HepG2 (cell line): ENCODE results near the gene HOXA4. TPM values are rescaled to one million over a fixed set of nuclear protein-coding genes. Genes with fewer than 3 reads are reported as not detected.

Source experiments
- ARNTL ChIP-seq: sonication (generic); formaldehyde crosslinking; IDR thresholded peaks from 2 replicates; pipeline ENCODE4 v1.4.0; 2020; ENCODE audit warnings: mild to moderate bottlenecking, missing genetic modification reagents
- CHCHD3 ChIP-seq: sonication (generic); formaldehyde crosslinking; IDR thresholded peaks from 2 replicates; pipeline ENCODE4 v1.8.0; 2022; ENCODE audit warnings: mild to moderate bottlenecking, missing genetic modification reagents, moderate library complexity
- CHD2 ChIP-seq: IDR thresholded peaks from 2 replicates; pipeline ENCODE4 v1.6.1; 2011; ENCODE audit warnings: low read depth, low read length, improper control_type of control experiment
- ELF3 ChIP-seq: IDR thresholded peaks from 2 replicates; pipeline ENCODE4 v1.6.1; 2016; ENCODE audit warnings: missing genetic modification reagents, missing compliant biosample characterization
- HOXA7 ChIP-seq: sonication (generic); formaldehyde crosslinking; IDR thresholded peaks from 2 replicates; pipeline ENCODE4 v1.8.1; 2022; ENCODE audit warnings: mild to moderate bottlenecking, missing genetic modification reagents, moderate library complexity
- LRRFIP1 ChIP-seq: sonication (generic); formaldehyde crosslinking; conservative IDR thresholded peaks from 2 replicates; pipeline ENCODE4 v1.4.0; 2020; ENCODE audit warnings: missing genetic modification reagents
- MAF1 ChIP-seq: sonication (generic); formaldehyde crosslinking; IDR thresholded peaks from 2 replicates; pipeline ENCODE4 v1.5.0; 2020; ENCODE audit warnings: missing genetic modification reagents, borderline replicate concordance
- MIXL1 ChIP-seq: IDR thresholded peaks from 2 replicates; pipeline ENCODE4 v1.6.1; 2016
- MXD4 ChIP-seq: IDR thresholded peaks from 2 replicates; pipeline ENCODE4 v1.6.1; 2016; ENCODE audit warnings: mild to moderate bottlenecking, missing biosample characterization, missing genetic modification reagents
- NCOA1 ChIP-seq: sonication (generic); formaldehyde crosslinking; IDR thresholded peaks from 2 replicates; pipeline ENCODE4 v1.9.0; 2021; ENCODE audit warnings: missing genetic modification reagents
- NR0B2 ChIP-seq: sonication (generic); formaldehyde crosslinking; IDR thresholded peaks from 2 replicates; pipeline ENCODE4 v1.4.0; 2020; ENCODE audit warnings: mild to moderate bottlenecking, missing genetic modification reagents
- SOX13 ChIP-seq, 3 experiments: fragments of 450-650 bp in 1 of 3; sonication (generic) in 1 of 3; formaldehyde crosslinking in 1 of 3; IDR thresholded peaks in 2 of 3; conservative IDR thresholded peaks in 1 of 3; 2 replicates each; pipeline versions ENCODE4 v1.5.0 to v1.6.1; 2016 to 2020; ENCODE audit warnings: antibody characterized with exemption in 1 of 3, mild to moderate bottlenecking in 1 of 3, missing compliant biosample characterization in 1 of 3, missing genetic modification reagents in 1 of 3, moderate library complexity in 1 of 3
- ZBED4 ChIP-seq: sonication (generic); formaldehyde crosslinking; IDR thresholded peaks from 2 replicates; pipeline ENCODE4 v1.4.0; 2020; ENCODE audit warnings: missing genetic modification reagents, borderline replicate concordance
- ZNF232 ChIP-seq: sonication (generic); formaldehyde crosslinking; IDR thresholded peaks from 2 replicates; pipeline ENCODE4 v1.4.0; 2020; ENCODE audit warnings: missing genetic modification reagents, borderline replicate concordance
- ZNF280B ChIP-seq: sonication (generic); formaldehyde crosslinking; IDR thresholded peaks from 2 replicates; pipeline ENCODE4 v1.5.0; 2020; ENCODE audit warnings: missing genetic modification reagents, mild to moderate bottlenecking, borderline replicate concordance
- ZNF335 ChIP-seq: sonication (generic); formaldehyde crosslinking; IDR thresholded peaks from 2 replicates; pipeline ENCODE4 v1.4.0; 2020; ENCODE audit warnings: missing genetic modification reagents
- ZNF451 ChIP-seq: sonication (generic); formaldehyde crosslinking; IDR thresholded peaks from 2 replicates; pipeline ENCODE4 v1.5.0; 2020; ENCODE audit warnings: mild to moderate bottlenecking, missing genetic modification reagents
- ZNF607 ChIP-seq: sonication (generic); formaldehyde crosslinking; IDR thresholded peaks from 2 replicates; pipeline ENCODE4 v1.5.1; 2020; ENCODE audit warnings: missing genetic modification reagents, mild to moderate bottlenecking, borderline replicate concordance
- ZNF878 ChIP-seq: sonication (generic); formaldehyde crosslinking; IDR thresholded peaks from 2 replicates; pipeline ENCODE4 v1.8.1; 2023; ENCODE audit warnings: mild to moderate bottlenecking, missing genetic modification reagents, moderate library complexity
- ZZZ3 ChIP-seq: sonication (generic); formaldehyde crosslinking; IDR thresholded peaks from 2 replicates; pipeline ENCODE4 v1.4.0; 2020; ENCODE audit warnings: missing genetic modification reagents, mild to moderate bottlenecking, borderline replicate concordance
- polyA plus RNA-seq, 8 experiments: library from polyadenylated mRNA; depleted of rRNA in 3 of 8; stranded (reverse) in 7 of 8; unstranded in 1 of 8; fragments of >200 nt; fragmentation: Illumina TruSeq in 4 of 8; extraction: Trizol in 4 of 8; gene quantifications; 2 replicates each; pipeline versions ENCODE4 v1.2.1 to v1.2.3, GENCODE V29; 2011 to 2016; ENCODE audit warnings: low read depth in 4 of 8, missing spikeins in 1 of 8, mixed read lengths in 1 of 8; ENCODE audit not compliant: insufficient read depth in 1 of 8
- total RNA-seq, 5 experiments: library from RNA; depleted of rRNA; stranded (reverse); fragments of >200 nt; fragmentation: Illumina TruSeq; extraction: Trizol; gene quantifications; 2 replicates each; pipeline ENCODE4 v1.2.3, GENCODE V29; 2016; ENCODE audit warnings: low read depth in 1 of 5

Gene HOXA4
- total and polyA plus RNA-seq, 2 of the 13 experiments (the other 11 are each of a cell fraction or from before 2014, with no cell fraction given), result 2.4 to 5.4 TPM

GRCh38 chr7:27130540-27131389 lies at the start of gene HOXA4 (continued):
- 0 out of 2 replicates have a peak, but pooled peaks have one; percentile 39 for TF ChIP-seq NCOA1 (CRISPR knock-in tag)
- no peak for TF ChIP-seq ZZZ3 (CRISPR knock-in tag)
- no peak for TF ChIP-seq SOX13 (IDR thresholded peaks at IDR 0.05)
- peak in 1 of 2 experiments; percentile 51; a peak in 1 of 4 replicates for TF ChIP-seq SOX13 (CRISPR knock-in tag; conservative IDR thresholded peaks at IDR 0.05 in 1 of 2, IDR thresholded peaks at IDR 0.05 in 1 of 2)
- TF ChIP-seq ELF3 (CRISPR knock-in tag), result peak; percentile 75
- peak; percentile 13; the same call in 1 of the 2 replicates for TF ChIP-seq ARNTL (CRISPR knock-in tag)
- 0 out of 2 replicates have a peak, but pooled peaks have one; percentile 21 for TF ChIP-seq MIXL1 (CRISPR knock-in tag)
- no peak; the same call in 1 of the 2 replicates for TF ChIP-seq ZNF607 (CRISPR knock-in tag)
- TF ChIP-seq HOXA7, result no peak
- no peak for TF ChIP-seq MAF1 (CRISPR knock-in tag)
- TF ChIP-seq MXD4, result peak; percentile 47; the same call in 1 of the 2 replicates
- no peak for TF ChIP-seq ZNF335
- TF ChIP-seq ZBED4 (CRISPR knock-in tag), result no peak
- no peak for TF ChIP-seq ZNF878 (CRISPR knock-in tag)
- 0 out of 2 replicates have a peak, but pooled peaks have one; percentile 27 for TF ChIP-seq NR0B2 (CRISPR knock-in tag)
- no peak for TF ChIP-seq CHCHD3
- TF ChIP-seq CHD2, result peak; percentile 87
- peak; percentile 90 for TF ChIP-seq ZNF280B
- no peak for TF ChIP-seq ZNF451 (CRISPR knock-in tag)
- no peak for TF ChIP-seq ZNF232
- no peak for TF ChIP-seq LRRFIP1 (CRISPR knock-in tag)
